Smooth muscle cell of the brain vasculature (primary cell): Measurements from ENCODE around the gene LRP1-AS.

Experiments used
- DNase-seq: peaks from one replicate; pipeline ENCODE4 v3.0.0-alpha.2; 2012; ENCODE audit warnings: low read depth, low spot score

LRP1-AS gene

GRCh38 chr12:57146961-57147944, at the start of gene LRP1-AS:
TSS of gene LRP1-AS (minus strand) at chr12:57147619.
- no peak for DNase-seq

GRCh38 chr12:57196956-57197355, 49.5 kb upstream of the LRP1-AS start:
- DNase-seq, result no peak

GRCh38 chr12:57196439-57196838, 49.0 kb upstream of the LRP1-AS start:
- DNase-seq, result no peak

GRCh38 chr12:57195611-57196371, 48.4 kb upstream of the LRP1-AS start:
- DNase-seq, result no peak

GRCh38 chr12:57195186-57195585, 47.8 kb upstream of the LRP1-AS start:
- no peak for DNase-seq

- DNase-seq, result no peak
Measured at GRCh38 chr12:57194253-57194652, 46.8 kb upstream of the LRP1-AS start.

- no peak for DNase-seq
Measured at GRCh38 chr12:57193706-57194245, 46.4 kb upstream of the LRP1-AS start.

GRCh38 chr12:57192920-57193319, 45.5 kb upstream of the LRP1-AS start:
- no peak for DNase-seq

- DNase-seq, result no peak
Measured at GRCh38 chr12:57191410-57191809, 44.0 kb upstream of the LRP1-AS start.

- DNase-seq, result no peak
Measured at GRCh38 chr12:57190821-57191220, 43.4 kb upstream of the LRP1-AS start.

- DNase-seq, result no peak
Measured at GRCh38 chr12:57190037-57190436, 42.6 kb upstream of the LRP1-AS start.

- DNase-seq, result no peak
Measured at GRCh38 chr12:57188090-57188425, 40.6 kb upstream of the LRP1-AS start.

- DNase-seq, result no peak
Measured at GRCh38 chr12:57187222-57188089, 40.0 kb upstream of the LRP1-AS start.

GRCh38 chr12:57185906-57186508, 38.6 kb upstream of the LRP1-AS start:
- no peak for DNase-seq

- DNase-seq, result no peak
Measured at GRCh38 chr12:57185403-57185802, 38.0 kb upstream of the LRP1-AS start.

GRCh38 chr12:57183939-57184725, 36.7 kb upstream of the LRP1-AS start:
- DNase-seq, result no peak

- no peak for DNase-seq
Measured at GRCh38 chr12:57182918-57183575, 35.6 kb upstream of the LRP1-AS start.

GRCh38 chr12:57181561-57182155, 34.2 kb upstream of the LRP1-AS start:
- DNase-seq, result no peak

- no peak for DNase-seq
Measured at GRCh38 chr12:57181072-57181471, 33.7 kb upstream of the LRP1-AS start.
